Measurements from ENCODE around the gene NAV2. TPM values are rescaled to one million over a fixed set of nuclear protein-coding genes. Genes with fewer than 3 reads are reported as not detected.

The NAV2 gene
- total RNA-seq, 1 donor from 2014 or later: 10.3 TPM

- H3K36me3 Mint-ChIP-seq (ENCODE audit: low read depth): no peaks in the 10 kb centered on the region
- H3K27ac Mint-ChIP-seq: no peak overlapping the region
- ChIA-PET POLR2A (no interaction called here), CTCF (no interaction called here)
- ATAC-seq (ENCODE audit: low read depth): no peak
- no peak for TF ChIP-seq CTCF (IDR thresholded peaks at IDR 0.05)
- H3K27me3 Mint-ChIP-seq: peaks cover 7% of the 10 kb centered on the region
- no peaks in the 10 kb centered on the region for H3K4me1 Mint-ChIP-seq
- DNase-seq: no peak
- H3K4me3 Mint-ChIP-seq: no peak overlapping the region
- intact Hi-C loops (cut with micrococcal nuclease): no loop called here
- H3K9me3 Mint-ChIP-seq: no peaks in the 10 kb centered on the region
These were observed 141.3 kb downstream of the NAV2 start for GRCh38 chr11:19853920-19854319.

- POLR2A ChIA-PET: no interaction called here
These were observed 148.5 kb downstream of the NAV2 start for GRCh38 chr11:19861171-19861570.

GRCh38 chr11:19862091-19862490 lies 149.5 kb downstream of the NAV2 start:
- intact Hi-C loops (cut with micrococcal nuclease): no loop called here
- POLR2A ChIA-PET: no interaction called here
- no peaks in the 10 kb centered on the region for H3K4me1 Mint-ChIP-seq
- no peak overlapping the region for H3K4me3 Mint-ChIP-seq
- H3K27ac Mint-ChIP-seq: no peak overlapping the region
- TF ChIP-seq CTCF (IDR thresholded peaks at IDR 0.05): no peak
- H3K36me3 Mint-ChIP-seq (ENCODE audit: low read depth): no peaks in the 10 kb centered on the region
- peaks cover 2% of the 10 kb centered on the region for H3K27me3 Mint-ChIP-seq
- H3K9me3 Mint-ChIP-seq: no peaks in the 10 kb centered on the region
- CTCF ChIA-PET: no interaction called here
- no peak for ATAC-seq (ENCODE audit: low read depth)
- DNase-seq: no peak

More at GRCh38 chr11:19861171-19861570, 148.5 kb downstream of the NAV2 start:
- no peak overlapping the region for H3K4me3 Mint-ChIP-seq
- no peaks in the 10 kb centered on the region for H3K36me3 Mint-ChIP-seq (ENCODE audit: low read depth)
- H3K9me3 Mint-ChIP-seq: no peaks in the 10 kb centered on the region
- H3K4me1 Mint-ChIP-seq: no peaks in the 10 kb centered on the region
- no peak for TF ChIP-seq CTCF (IDR thresholded peaks at IDR 0.05)
- no peak overlapping the region for H3K27ac Mint-ChIP-seq
- peaks cover 2% of the 10 kb centered on the region for H3K27me3 Mint-ChIP-seq
- CTCF ChIA-PET: no interaction called here
- intact Hi-C loops (cut with micrococcal nuclease): no loop called here
- DNase-seq: no peak
- no peak for ATAC-seq (ENCODE audit: low read depth)

GRCh38 chr11:19864141-19865140 lies 151.8 kb downstream of the NAV2 start:
- Mint-ChIP-seq H3K9me3 (no peaks in the 10 kb centered on the region), H3K36me3 (ENCODE audit: low read depth) (no peaks in the 10 kb centered on the region), H3K4me1 (no peaks in the 10 kb centered on the region), H3K27me3 (peaks cover 2% of the 10 kb centered on the region), H3K27ac (no peak overlapping the region), H3K4me3 (no peak overlapping the region)
- intact Hi-C loops (cut with micrococcal nuclease): no loop called here
- TF ChIP-seq CTCF (IDR thresholded peaks at IDR 0.05): no peak
- CTCF ChIA-PET: no interaction called here
- no peak for DNase-seq
- POLR2A ChIA-PET: no interaction called here
- no peak for ATAC-seq (ENCODE audit: low read depth)

- no peaks in the 10 kb centered on the region for H3K36me3 Mint-ChIP-seq (ENCODE audit: low read depth)
- ChIA-PET POLR2A (no interaction called here), CTCF (no interaction called here)
- TF ChIP-seq CTCF (IDR thresholded peaks at IDR 0.05): no peak
- H3K27me3 Mint-ChIP-seq: peaks cover 2% of the 10 kb centered on the region
- H3K4me1 Mint-ChIP-seq: no peaks in the 10 kb centered on the region
- H3K4me3 Mint-ChIP-seq: no peak overlapping the region
- intact Hi-C loops (cut with micrococcal nuclease): no loop called here
- no peaks in the 10 kb centered on the region for H3K9me3 Mint-ChIP-seq
- DNase-seq (no peak), ATAC-seq (ENCODE audit: low read depth) (no peak)
- no peak overlapping the region for H3K27ac Mint-ChIP-seq
These were observed 153.4 kb downstream of the NAV2 start for GRCh38 chr11:19866037-19866436.

All from activated B cell treated with CpG ODN at 0.5 μM for 24 hours (primary cell).